BLaER1 (cell line): ENCODE data around the gene KIF25.

Source experiments
- H3K27ac ChIP-seq: shearing (Covaris generic); formaldehyde crosslinking; 2 replicates; pipeline ENCODE4 v1.8.1; 2022
- H3K27me3 ChIP-seq: shearing (Covaris generic); formaldehyde crosslinking; 2 replicates; pipeline ENCODE4 v1.8.1; 2022
- H3K36me3 ChIP-seq: shearing (Covaris generic); formaldehyde crosslinking; 2 replicates; pipeline ENCODE4 v1.8.1; 2022
- H3K4me1 ChIP-seq: shearing (Covaris generic); formaldehyde crosslinking; 2 replicates; pipeline ENCODE4 v1.8.1; 2022
- H3K4me2 ChIP-seq: shearing (Covaris generic); formaldehyde crosslinking; 2 replicates; pipeline ENCODE4 v1.8.1; 2022
- H3K4me3 ChIP-seq: shearing (Covaris generic); formaldehyde crosslinking; 2 replicates; pipeline ENCODE4 v1.8.1; 2022
- H3K9ac ChIP-seq: shearing (Covaris generic); formaldehyde crosslinking; 2 replicates; pipeline ENCODE4 v1.8.1; 2022
- H3K9me3 ChIP-seq: shearing (Covaris generic); formaldehyde crosslinking; 2 replicates; pipeline ENCODE4 v1.8.1; 2022
- H4K20me1 ChIP-seq: shearing (Covaris generic); formaldehyde crosslinking; 2 replicates; pipeline ENCODE4 v1.8.1; 2022
- Cebpa-rat ChIP-seq: shearing (Covaris generic); IDR thresholded peaks from 2 replicates; pipeline ENCODE4 v1.8.1; 2022

The KIF25 gene

GRCh38 chr6:168039849-168040248, 42.4 kb downstream of the KIF25 start:
- H3K4me1 ChIP-seq: peaks cover 56% of the 10 kb centered on the region

GRCh38 chr6:168040856-168041496, 43.5 kb downstream of the KIF25 start:
- peaks cover 39% of the 10 kb centered on the region for H3K9me3 ChIP-seq
- no peaks in the 10 kb centered on the region for H3K27me3 ChIP-seq
- H3K4me1 ChIP-seq: peaks cover 62% of the 10 kb centered on the region
- peak overlapping the region; percentile 53; the same call in 1 of the 2 replicates for H3K27ac ChIP-seq
- peak overlapping the region; percentile 87 for H3K4me2 ChIP-seq
- H3K36me3 ChIP-seq: 0 out of 2 replicates have a peak, but pooled peaks cover 7% of the 10 kb centered on the region
- no peaks in the 10 kb centered on the region for H4K20me1 ChIP-seq
- H3K9ac ChIP-seq: no peak overlapping the region
- no peak for TF ChIP-seq Cebpa-rat
- H3K4me3 ChIP-seq: no peak overlapping the region

More at GRCh38 chr6:168039849-168040248, 42.4 kb downstream of the KIF25 start:
- TF ChIP-seq Cebpa-rat: no peak
- 0 out of 2 replicates have a peak, but pooled peaks cover 7% of the 10 kb centered on the region for H3K36me3 ChIP-seq
- H4K20me1 ChIP-seq: no peaks in the 10 kb centered on the region
- no peak overlapping the region for H3K9ac ChIP-seq
- peak overlapping the region; percentile 12; the same call in 1 of the 2 replicates for H3K4me3 ChIP-seq
- H3K4me2 ChIP-seq: no peak overlapping the region
- H3K9me3 ChIP-seq: peaks cover 39% of the 10 kb centered on the region
- no peak overlapping the region for H3K27ac ChIP-seq
- H3K27me3 ChIP-seq: no peaks in the 10 kb centered on the region

GRCh38 chr6:168041928-168042327, 44.5 kb downstream of the KIF25 start:
- Histone ChIP-seq H3K36me3 (0 out of 2 replicates have a peak, but pooled peaks cover 7% of the 10 kb centered on the region), H3K4me2 (peak overlapping the region; percentile 87), H4K20me1 (no peaks in the 10 kb centered on the region), H3K9ac (peak overlapping the region; percentile 26; the same call in 1 of the 2 replicates), H3K4me1 (peaks cover 62% of the 10 kb centered on the region), H3K27me3 (no peaks in the 10 kb centered on the region), H3K27ac (peak overlapping the region; percentile 57; the same call in 1 of the 2 replicates), H3K4me3 (peak overlapping the region; percentile 17), H3K9me3 (peaks cover 39% of the 10 kb centered on the region)
- TF ChIP-seq Cebpa-rat: no peak

DNA sequence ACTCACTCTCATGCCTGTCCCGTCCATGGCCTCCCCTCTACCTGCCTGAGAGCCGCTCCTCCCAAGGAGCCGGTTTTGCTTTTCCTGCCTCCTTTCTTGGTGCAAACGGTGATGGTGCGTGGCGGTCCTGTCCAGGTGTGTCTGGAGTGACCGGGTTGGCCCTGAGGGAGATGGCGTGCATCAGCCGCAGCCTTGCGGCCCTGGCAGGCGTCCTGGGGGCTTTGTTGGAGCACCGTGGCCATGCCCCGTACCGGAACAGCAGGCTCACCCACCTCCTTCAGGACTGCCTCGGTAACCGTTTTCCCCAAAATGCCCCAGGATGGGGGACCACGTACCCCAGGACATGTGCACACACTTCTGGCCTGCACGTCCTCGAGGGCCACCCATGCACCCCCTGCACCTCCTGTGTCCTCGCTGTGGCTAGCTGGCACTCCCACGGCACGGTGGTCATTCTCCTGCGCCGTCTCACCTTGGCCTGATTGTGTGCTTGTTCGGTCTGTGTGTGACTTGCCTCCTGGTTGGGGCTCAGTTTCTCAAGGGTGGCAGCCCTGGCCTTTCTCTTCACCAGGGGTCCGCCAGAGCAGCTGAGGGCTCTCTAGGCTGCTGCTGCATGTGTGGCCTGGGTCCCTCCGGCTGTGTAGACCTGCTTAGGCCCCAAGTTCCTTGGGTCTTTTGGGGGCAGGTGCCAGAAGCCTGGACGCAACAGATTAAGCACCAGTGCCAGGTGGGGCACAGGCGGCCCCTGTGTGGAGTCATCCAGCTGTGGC, 45.1 kb downstream of the KIF25 start:
- H3K9me3 ChIP-seq: peaks cover 36% of the 10 kb centered on the region
- no peak for TF ChIP-seq Cebpa-rat
- H3K36me3 ChIP-seq: 0 out of 2 replicates have a peak, but pooled peaks cover 7% of the 10 kb centered on the region

DNA sequence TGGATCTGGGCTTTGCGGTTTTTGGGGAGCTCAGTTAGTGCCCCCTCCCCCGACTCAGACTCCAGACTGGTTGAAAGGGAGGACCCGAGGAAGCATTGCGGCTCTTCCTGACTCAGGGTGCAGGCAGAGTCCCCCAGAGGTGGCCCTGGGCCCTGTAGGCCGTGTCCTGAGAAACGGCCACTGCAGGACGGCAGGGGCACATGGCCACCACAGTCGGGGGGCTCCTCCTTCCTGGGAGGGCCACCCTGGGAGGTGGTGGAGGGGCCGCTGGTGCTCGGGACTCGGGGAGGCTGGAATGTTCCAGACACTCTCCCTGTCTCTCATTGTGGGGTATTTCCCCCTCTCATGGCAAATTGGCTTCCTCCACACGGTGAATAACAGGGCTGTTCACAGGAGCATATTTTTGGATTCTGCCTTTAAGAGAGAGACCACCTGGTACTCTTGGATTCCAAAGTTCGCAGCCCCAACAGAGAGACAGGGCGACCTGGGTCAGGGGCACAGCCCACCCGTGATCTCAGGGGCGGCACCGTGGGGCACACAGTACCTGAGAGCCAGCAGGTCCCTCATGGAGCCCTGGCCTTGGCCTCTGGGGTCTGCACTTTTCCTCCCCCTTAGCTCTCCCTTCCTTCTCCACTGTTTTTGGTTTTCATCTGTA, 45.8 kb downstream of the KIF25 start:
- peaks cover 67% of the 10 kb centered on the region for H3K4me1 ChIP-seq
- H3K36me3 ChIP-seq: 0 out of 2 replicates have a peak, but pooled peaks cover 7% of the 10 kb centered on the region
- H3K27me3 ChIP-seq: no peaks in the 10 kb centered on the region
- TF ChIP-seq Cebpa-rat: no peak
- peaks cover 29% of the 10 kb centered on the region for H3K9me3 ChIP-seq
- H3K9ac ChIP-seq: peak overlapping the region; percentile 30; the same call in 1 of the 2 replicates
- peak overlapping the region; percentile 57 for H3K27ac ChIP-seq
- no peaks in the 10 kb centered on the region for H4K20me1 ChIP-seq
- no peak overlapping the region for H3K4me3 ChIP-seq
- peak overlapping the region; percentile 87 for H3K4me2 ChIP-seq

More for the DNA sequence above, 45.1 kb downstream of the KIF25 start:
- peak overlapping the region; percentile 17; the same call in 1 of the 2 replicates for H3K4me3 ChIP-seq
- H3K27ac ChIP-seq: peak overlapping the region; percentile 57
- H3K27me3 ChIP-seq: no peaks in the 10 kb centered on the region
- H4K20me1 ChIP-seq: no peaks in the 10 kb centered on the region
- H3K4me1 ChIP-seq: peaks cover 62% of the 10 kb centered on the region
- H3K4me2 ChIP-seq: peak overlapping the region; percentile 87
- H3K9ac ChIP-seq: peak overlapping the region; percentile 26; the same call in 1 of the 2 replicates

GRCh38 chr6:168043848-168044415, 46.5 kb downstream of the KIF25 start:
- H4K20me1 ChIP-seq: no peaks in the 10 kb centered on the region
- H3K27me3 ChIP-seq: no peaks in the 10 kb centered on the region
- H3K36me3 ChIP-seq: 0 out of 2 replicates have a peak, but pooled peaks cover 4% of the 10 kb centered on the region
- H3K9ac ChIP-seq: peak overlapping the region; percentile 30; the same call in 1 of the 2 replicates
- H3K4me3 ChIP-seq: no peak overlapping the region
- H3K27ac ChIP-seq: peak overlapping the region; percentile 57
- H3K4me2 ChIP-seq: peak overlapping the region; percentile 87
- no peak for TF ChIP-seq Cebpa-rat
- peaks cover 23% of the 10 kb centered on the region for H3K9me3 ChIP-seq
- peaks cover 73% of the 10 kb centered on the region for H3K4me1 ChIP-seq

GRCh38 chr6:168044521-168045130, 47.2 kb downstream of the KIF25 start:
- no peak for TF ChIP-seq Cebpa-rat
- H3K36me3 ChIP-seq: no peaks in the 10 kb centered on the region
- H3K9me3 ChIP-seq: peaks cover 16% of the 10 kb centered on the region
- H4K20me1 ChIP-seq: no peaks in the 10 kb centered on the region
- no peak overlapping the region for H3K4me3 ChIP-seq
- peak overlapping the region; percentile 87 for H3K4me2 ChIP-seq
- H3K27me3 ChIP-seq: no peaks in the 10 kb centered on the region
- 0 out of 2 replicates have a peak overlapping the region, but pooled peaks have one; percentile 7 for H3K9ac ChIP-seq
- H3K27ac ChIP-seq: no peak overlapping the region
- H3K4me1 ChIP-seq: peaks cover 80% of the 10 kb centered on the region

DNA sequence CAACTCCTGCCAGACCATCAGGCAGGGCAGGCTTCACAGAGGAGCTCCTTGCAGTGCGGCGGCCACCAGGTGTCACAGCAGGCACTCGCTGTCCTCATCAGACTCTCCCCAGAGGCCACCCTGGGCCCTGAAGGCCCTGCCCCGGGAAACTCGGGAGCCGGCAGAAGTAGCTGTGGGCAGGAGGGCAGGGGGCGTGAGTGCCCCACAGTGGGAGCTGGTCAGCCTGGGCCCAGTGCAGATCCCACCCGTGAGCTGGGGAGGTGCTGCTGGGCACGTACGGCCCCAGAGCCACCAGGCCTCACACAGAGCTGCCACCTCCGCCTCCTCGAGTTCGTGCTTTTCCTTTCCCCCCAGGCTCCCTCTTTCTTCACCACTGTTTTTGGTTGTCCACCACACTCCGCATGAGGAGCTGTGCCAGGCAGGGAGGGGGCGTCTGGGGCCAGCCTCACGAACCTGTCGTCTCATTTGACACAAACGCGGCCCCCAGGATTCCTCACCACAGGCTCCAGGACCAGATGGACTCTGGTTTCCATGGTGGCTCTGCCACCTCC, 47.7 kb downstream of the KIF25 start:
- H3K27me3 ChIP-seq: no peaks in the 10 kb centered on the region
- peak overlapping the region; percentile 62; the same call in 1 of the 2 replicates for H3K27ac ChIP-seq
- no peaks in the 10 kb centered on the region for H3K36me3 ChIP-seq
- peaks cover 10% of the 10 kb centered on the region for H3K9me3 ChIP-seq
- TF ChIP-seq Cebpa-rat: no peak
- no peaks in the 10 kb centered on the region for H4K20me1 ChIP-seq
- H3K4me1 ChIP-seq: peaks cover 86% of the 10 kb centered on the region
- H3K4me3 ChIP-seq: no peak overlapping the region
- peak overlapping the region; percentile 87 for H3K4me2 ChIP-seq
- 0 out of 2 replicates have a peak overlapping the region, but pooled peaks have one; percentile 7 for H3K9ac ChIP-seq
